Caco-2 (cell line): Measurements from ENCODE around the gene ARHGEF1. TPM values are rescaled to one million over a fixed set of nuclear protein-coding genes. Genes with fewer than 3 reads are reported as not detected.
"Not testable (repeated sequence)": the region's sequence is repeated elsewhere in the genome, so short reads cannot be mapped to it uniquely, and the experiment has no call there.

ENCODE experiments used
- BruUV-seq: library from RNA; stranded (reverse); fragments of 400-500 nt; replicated peaks from 2 replicates; lab custom pipeline; 2021; lab: Mats Ljungman, UMichigan
- CTCF ChIA-PET: fragments of 300-600 bp; sonication (Branson Sonifier 250); formaldehyde crosslinking; loops from one replicate; lab custom pipeline; 2022; ENCODE audit warnings: antibody characterized with exemption; lab: Charles Lee
- POLR2A ChIA-PET: fragments of 300-600 bp; sonication (Branson Sonifier 250); formaldehyde crosslinking; loops from one replicate; lab custom pipeline; 2022; ENCODE audit warnings: antibody characterized with exemption; lab: Charles Lee
- DNase-seq, 2 experiments: peaks; one replicate each; pipeline versions ENCODE4 v3.0.0 to v3.0.0-alpha.2; 2020 to 2022
- H3K27me3 ChIP-seq: replicated peaks from 2 replicates; pipeline ENCODE4 v1.6.0; 2011; ENCODE audit warnings: low read length; ENCODE audit not compliant: control insufficient read depth, insufficient read depth
- H3K36me3 ChIP-seq: 2 replicates; pipeline ENCODE4 v1.5.1; 2011; ENCODE audit warnings: low read length; ENCODE audit not compliant: control insufficient read depth, insufficient read depth
- H3K4me1 ChIP-seq: fragments of 250-450 bp; sonication (Bioruptor Pico); 2 replicates; pipeline ENCODE4 v1.5.1; 2020; ENCODE audit warnings: mild to moderate bottlenecking
- H3K4me3 ChIP-seq: 2 replicates; pipeline ENCODE4 v1.5.1; 2011; ENCODE audit warnings: low read depth, mild to moderate bottlenecking, control low read depth, low read length
- H3K9me3 ChIP-seq: fragments of 250-450 bp; sonication (Bioruptor Pico); 2 replicates; pipeline ENCODE4 v1.5.1; 2020; ENCODE audit warnings: mild to moderate bottlenecking, moderate library complexity
- H3K27ac Mint-ChIP-seq: one replicate; pipeline ENCODE4 v1.8.0; 2022; ENCODE audit warnings: mixed read lengths; ENCODE audit not compliant: unreplicated experiment
- H3K27me3 Mint-ChIP-seq: one replicate; pipeline ENCODE4 v1.8.0; 2022; ENCODE audit warnings: mixed read lengths; ENCODE audit not compliant: insufficient read depth, unreplicated experiment
- H3K36me3 Mint-ChIP-seq: one replicate; pipeline ENCODE4 v1.8.0; 2022; ENCODE audit warnings: mild to moderate bottlenecking, mixed read lengths; ENCODE audit not compliant: insufficient read depth, unreplicated experiment
- H3K4me1 Mint-ChIP-seq: one replicate; pipeline ENCODE4 v1.8.0; 2022; ENCODE audit warnings: low read depth, mixed read lengths; ENCODE audit not compliant: unreplicated experiment
- H3K4me3 Mint-ChIP-seq: one replicate; pipeline ENCODE4 v1.8.0; 2022; ENCODE audit warnings: mild to moderate bottlenecking, moderate library complexity, mixed read lengths; ENCODE audit not compliant: unreplicated experiment
- H3K9me3 Mint-ChIP-seq: one replicate; pipeline ENCODE4 v1.8.0; 2022; ENCODE audit warnings: mixed read lengths; ENCODE audit not compliant: unreplicated experiment
- CTCF ChIP-seq, 2 experiments: fragments of 200-600 bp in 1 of 2; IDR thresholded peaks; 1 replicate in 1 of 2; 2 replicates in 1 of 2; pipeline versions ENCODE4 v1.5.1 to v1.8.0; 2011 to 2022; ENCODE audit warnings: antibody characterized with exemption in 1 of 2, control low read depth in 1 of 2, inconsistent platforms in 1 of 2, low read depth in 1 of 2, low read length in 1 of 2, mild to moderate bottlenecking in 1 of 2, moderate library complexity in 1 of 2; ENCODE audit not compliant: insufficient read depth in 1 of 2, severe bottlenecking in 1 of 2, unreplicated experiment in 1 of 2
- intact Hi-C: fragments of 100-400 bp; cut with micrococcal nuclease; formaldehyde crosslinking; loops from one replicate; pipeline ENCODE4 v1.10.0; 2022; ENCODE audit not compliant: unreplicated experiment
- total RNA-seq: library from RNA; stranded (reverse); gene quantifications from 2 replicates; pipeline ENCODE4 v1.2.3, GENCODE V29; 2022

ARHGEF1 gene
- total RNA-seq, 1 experiment from 2014 or later: 63.5 TPM

DNA sequence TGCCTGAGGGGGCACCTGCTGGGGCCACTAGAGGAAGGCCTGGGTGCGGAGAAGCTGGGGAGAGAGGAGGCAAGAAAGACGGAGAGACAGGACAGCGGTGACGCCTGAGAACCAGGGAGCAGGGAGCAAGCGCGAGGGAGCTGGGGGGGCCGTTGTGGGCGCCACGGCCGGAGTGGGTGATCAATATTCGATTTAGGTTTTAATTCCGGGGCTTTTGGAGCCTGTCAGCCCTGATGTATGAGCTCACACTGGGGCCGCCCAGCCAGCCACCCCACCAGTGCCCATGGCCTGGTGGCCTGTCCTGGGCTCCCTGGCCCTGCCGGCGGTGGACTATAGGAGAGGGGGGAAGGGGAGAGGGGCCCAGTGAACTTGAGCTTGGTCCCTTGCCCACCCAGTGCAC is 54.0 kb downstream of the ARHGEF1 start:
- intact Hi-C loops: no loop called here
- peaks cover 10% of the 10 kb centered on the region for H3K27me3 Mint-ChIP-seq
- no peaks in the 10 kb centered on the region for H3K36me3 ChIP-seq

DNA sequence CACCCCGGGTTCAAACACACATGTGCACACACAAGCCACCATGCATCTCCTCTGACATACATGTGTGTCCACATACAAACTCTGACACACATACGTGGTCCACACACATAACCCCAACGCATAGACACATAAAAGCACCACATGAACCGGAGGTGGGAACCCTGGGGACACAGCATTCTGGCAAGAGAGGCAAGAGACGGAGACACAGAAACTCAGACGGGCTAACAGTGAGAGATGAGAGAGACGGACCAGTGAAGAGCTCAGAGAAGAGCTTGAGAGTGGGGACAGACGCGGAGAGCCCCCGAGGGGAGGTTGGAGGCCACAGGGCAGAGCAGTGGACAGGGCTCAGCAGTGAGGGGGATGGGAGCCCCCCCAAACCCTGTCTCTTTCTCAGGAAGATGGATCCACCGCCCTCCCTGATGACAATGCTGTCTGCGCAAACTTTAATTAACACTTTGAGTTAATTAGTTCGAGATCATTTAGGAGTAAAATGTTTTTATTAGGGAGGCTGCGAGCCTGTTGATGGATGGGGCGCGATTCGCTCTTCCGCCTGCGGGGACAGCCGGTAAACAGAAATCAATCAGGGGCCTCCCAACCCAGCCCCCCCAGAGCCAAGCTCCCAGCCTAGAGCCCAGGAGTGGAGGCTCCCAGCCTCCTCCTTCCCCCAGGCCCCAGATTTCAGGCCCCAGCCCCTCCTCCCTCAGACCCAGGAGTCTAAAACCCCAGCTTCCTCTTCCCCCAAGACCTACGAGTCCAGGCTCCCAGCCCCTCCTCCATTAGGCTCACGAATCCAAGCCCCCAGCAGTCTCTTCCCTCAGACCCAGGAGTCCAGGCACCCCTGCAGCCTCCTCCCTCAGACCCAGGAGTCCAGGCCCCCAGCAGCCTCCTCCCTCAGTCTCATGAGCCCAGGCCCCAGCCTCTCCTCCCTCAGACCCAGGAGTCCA is 54.8 kb downstream of the ARHGEF1 start:
- CTCF ChIA-PET: interaction anchor here (0.6 to 1.2 kb wide), 9 partner anchors 9 to 739 kb away, joined by 3 to 6 read pairs (median 3); partner anchors contain the start of genes ERFL and RPS19
- Histone ChIP-seq H3K4me3 (no peak overlapping the region), H3K27me3 (no peaks in the 10 kb centered on the region), H3K9me3 (no peaks in the 10 kb centered on the region), H3K4me1 (0 out of 2 replicates have a peak, but pooled peaks cover 2% of the 10 kb centered on the region), H3K36me3 (no peaks in the 10 kb centered on the region)
- no peak overlapping the region for H3K27ac Mint-ChIP-seq
- H3K9me3 Mint-ChIP-seq: no peaks in the 10 kb centered on the region
- no peaks in the 10 kb centered on the region for H3K36me3 Mint-ChIP-seq
- POLR2A ChIA-PET: no interaction called here
- H3K4me1 Mint-ChIP-seq: peaks cover 18% of the 10 kb centered on the region
- H3K4me3 Mint-ChIP-seq: no peak overlapping the region
- no peak for DNase-seq
- intact Hi-C loops: no loop called here
- BruUV-seq: no TSS peak
- H3K27me3 Mint-ChIP-seq: peaks cover 10% of the 10 kb centered on the region
- peak; percentile 32 to 50 for TF ChIP-seq CTCF (IDR thresholded peaks at IDR 0.05; ENCODE audit: insufficient read depth in 1 of 2, low read depth in 1 of 2, low read length in 1 of 2, severe bottlenecking in 1 of 2, unreplicated experiment in 1 of 2)

More for the DNA sequence above, 54.0 kb downstream of the ARHGEF1 start:
- H3K36me3 Mint-ChIP-seq: no peaks in the 10 kb centered on the region
- ChIA-PET POLR2A (no interaction called here), CTCF (interaction anchor here (1.0 to 1.1 kb wide), 3 partner anchors 8 to 53 kb away, joined by 3 read pairs; partner anchors contain the start of gene ERFL)
- H3K4me3 Mint-ChIP-seq: no peak overlapping the region
- no peaks in the 10 kb centered on the region for H3K9me3 Mint-ChIP-seq
- Histone ChIP-seq H3K27me3 (no peaks in the 10 kb centered on the region), H3K4me1 (0 out of 2 replicates have a peak, but pooled peaks cover 2% of the 10 kb centered on the region), H3K9me3 (no peaks in the 10 kb centered on the region), H3K4me3 (no peak overlapping the region)
- DNase-seq: no peak
- no TSS peak for BruUV-seq
- no peak for TF ChIP-seq CTCF (IDR thresholded peaks at IDR 0.05; ENCODE audit: insufficient read depth in 1 of 2, low read depth in 1 of 2, low read length in 1 of 2, severe bottlenecking in 1 of 2, unreplicated experiment in 1 of 2)
- H3K4me1 Mint-ChIP-seq: peaks cover 23% of the 10 kb centered on the region
- H3K27ac Mint-ChIP-seq: no peak overlapping the region

DNA sequence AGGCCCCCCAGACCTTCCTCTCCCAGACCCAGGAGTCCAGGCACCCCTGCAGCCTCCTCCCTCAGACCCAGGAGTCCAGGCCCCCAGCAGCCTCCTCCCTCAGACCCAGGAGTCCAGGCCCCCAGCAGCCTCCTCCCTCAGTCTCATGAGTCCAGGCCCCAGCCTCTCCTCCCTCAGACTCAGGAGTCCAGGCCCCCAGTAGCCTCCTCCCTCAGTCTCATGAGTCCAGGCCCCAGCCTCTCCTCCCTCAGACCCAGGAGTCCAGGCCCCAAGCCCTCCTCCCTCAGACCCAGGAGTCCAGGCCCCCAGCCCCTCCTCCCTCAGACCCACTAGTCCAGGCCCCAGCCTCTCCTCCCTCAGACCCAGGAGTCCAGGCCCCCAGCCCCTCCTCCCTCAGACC is 56.2 kb downstream of the ARHGEF1 start:
- H3K36me3 Mint-ChIP-seq, H3K4me3 ChIP-seq, CTCF ChIA-PET, H3K4me1 ChIP-seq, intact Hi-C loops, H3K27ac Mint-ChIP-seq, H3K27me3 Mint-ChIP-seq, H3K9me3 ChIP-seq, H3K4me3 Mint-ChIP-seq, H3K9me3 Mint-ChIP-seq, H3K36me3 ChIP-seq, DNase-seq, BruUV-seq, H3K27me3 ChIP-seq: not testable (repeated sequence)
- POLR2A ChIA-PET: interaction anchor here (0.6 kb wide), 1 partner anchor 79 kb away, joined by 4 read pairs; the partner anchor contains the start of gene RPS19
- peaks cover 10% of the 10 kb centered on the region for H3K4me1 Mint-ChIP-seq
